OCI-LY3 (cell line): ENCODE results near the gene POLN.

Experiments
- H2AFZ ChIP-seq: fragments of 200-600, 300-600 bp; shearing (Covaris generic); 2 replicates; pipeline ENCODE4 v1.6.0; 2014; ENCODE audit warnings: antibody characterized with exemption, low read depth, low read length
- H3K27ac ChIP-seq: fragments of 200-600, 300-600 bp; sonication (generic); 2 replicates; pipeline ENCODE4 v1.5.1; 2014; ENCODE audit warnings: mild to moderate bottlenecking, low read length, moderate library complexity, mixed read lengths
- H3K27me3 ChIP-seq: fragments of 200-600, 300-600 bp; sonication (generic); 2 replicates; pipeline ENCODE4 v1.6.1; 2014; ENCODE audit warnings: low read depth, low read length, mixed read lengths
- H3K36me3 ChIP-seq: fragments of 200-600, 300-600 bp; sonication (generic); replicated peaks from 2 replicates; pipeline ENCODE3; 2014; ENCODE audit warnings: low read depth, low read length, mixed read lengths
- H3K4me1 ChIP-seq: fragments of 300-600, 200-600 bp; sonication (generic); 2 replicates; pipeline ENCODE4 v1.6.1; 2014; ENCODE audit warnings: low read length, mixed read lengths
- H3K4me2 ChIP-seq: fragments of 200-600, 300-600 bp; sonication (generic); 2 replicates; pipeline ENCODE4 v1.6.1; 2014; ENCODE audit warnings: low read length, mixed read lengths
- H3K4me3 ChIP-seq: fragments of 300-600, 200-600 bp; sonication (generic); 2 replicates; pipeline ENCODE4 v1.5.1; 2014; ENCODE audit warnings: antibody characterized with exemption, mild to moderate bottlenecking, low read length, moderate library complexity
- H3K79me2 ChIP-seq: fragments of 300-600, 200-600 bp; shearing (Covaris generic); 2 replicates; pipeline ENCODE4 v1.6.1; 2014; ENCODE audit warnings: mild to moderate bottlenecking, low read length, mixed read lengths
- H3K9ac ChIP-seq: fragments of 300-600, 200-600 bp; shearing (Covaris generic); 2 replicates; pipeline ENCODE4 v1.6.0; 2014; ENCODE audit warnings: mild to moderate bottlenecking, low read length, moderate library complexity
- H3K9me3 ChIP-seq: fragments of 200-600, 300-600 bp; shearing (Covaris generic); 2 replicates; pipeline ENCODE4 v1.6.1; 2014; ENCODE audit warnings: low read length, mixed read lengths; ENCODE audit not compliant: insufficient read depth
- H4K20me1 ChIP-seq: fragments of 200-600, 300-600 bp; sonication (generic); 2 replicates; pipeline ENCODE4 v1.6.1; 2016; ENCODE audit warnings: low read length, mixed read lengths; ENCODE audit not compliant: insufficient read depth
- CTCF ChIP-seq: fragments of 200-600, 300-600 bp; sonication (generic); IDR thresholded peaks from 2 replicates; pipeline ENCODE4 v1.5.1; 2014; ENCODE audit warnings: antibody characterized with exemption, low read length, low read depth
- EZH2phosphoT487 ChIP-seq: fragments of 200-600 bp; shearing (Covaris generic); IDR thresholded peaks from 2 replicates; pipeline ENCODE4 v1.6.1; 2018; ENCODE audit warnings: antibody characterized with exemption, mixed run types, low read depth

The POLN gene

DNA sequence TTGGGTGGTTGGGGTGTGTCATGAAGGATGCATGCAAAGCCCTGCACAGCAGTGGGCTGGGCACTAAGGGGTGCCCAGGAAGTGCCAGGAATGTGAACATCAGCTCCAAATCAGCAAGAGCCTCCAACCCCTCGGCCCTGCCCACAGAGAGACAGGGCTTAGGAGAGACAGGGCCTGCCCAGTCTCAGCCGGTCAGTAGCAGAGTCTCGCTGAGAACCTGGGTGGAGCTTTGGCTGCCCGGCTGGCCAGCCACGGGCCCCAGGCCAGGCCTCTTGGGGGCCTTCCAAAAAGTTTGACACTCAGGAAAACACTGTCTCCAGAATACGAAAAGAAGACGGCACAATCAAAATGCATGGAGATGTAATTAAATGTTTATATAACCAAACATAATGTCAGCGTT lies 24.3 kb upstream of the POLN start:
- Histone ChIP-seq H3K27me3 (no peaks in the 10 kb centered on the region), H3K4me1 (no peaks in the 10 kb centered on the region), H3K4me2 (no peak overlapping the region), H3K4me3 (no peak overlapping the region), H3K9ac (no peak overlapping the region), H3K9me3 (no peaks in the 10 kb centered on the region), H2AFZ (no peak overlapping the region), H3K27ac (no peak overlapping the region), H4K20me1 (no peaks in the 10 kb centered on the region), H3K79me2 (no peaks in the 10 kb centered on the region), H3K36me3 (no peaks in the 10 kb centered on the region)
- no peak for TF ChIP-seq EZH2phosphoT487
- TF ChIP-seq CTCF, result no peak

GRCh38 chr4:2265113-2266110 lies 23.5 kb upstream of the POLN start:
- H3K9ac ChIP-seq, result no peak overlapping the region
- H3K9me3 ChIP-seq, result no peaks in the 10 kb centered on the region
- H3K4me1 ChIP-seq, result peaks cover 4% of the 10 kb centered on the region; the same call in 1 of the 2 replicates
- no peak overlapping the region for H3K4me3 ChIP-seq
- H3K27ac ChIP-seq, result no peak overlapping the region
- H3K79me2 ChIP-seq, result no peaks in the 10 kb centered on the region
- no peak overlapping the region for H3K4me2 ChIP-seq
- no peaks in the 10 kb centered on the region for H3K27me3 ChIP-seq
- H4K20me1 ChIP-seq, result no peaks in the 10 kb centered on the region
- TF ChIP-seq CTCF (no peak), EZH2phosphoT487 (no peak)
- no peaks in the 10 kb centered on the region for H3K36me3 ChIP-seq
- H2AFZ ChIP-seq, result no peak overlapping the region

- H2AFZ ChIP-seq, result no peak overlapping the region
- no peak overlapping the region for H3K4me2 ChIP-seq
- H3K9ac ChIP-seq, result no peak overlapping the region
- no peaks in the 10 kb centered on the region for H3K27me3 ChIP-seq
- no peaks in the 10 kb centered on the region for H3K79me2 ChIP-seq
- H3K9me3 ChIP-seq, result no peaks in the 10 kb centered on the region
- H3K4me3 ChIP-seq, result no peak overlapping the region
- no peaks in the 10 kb centered on the region for H3K36me3 ChIP-seq
- H4K20me1 ChIP-seq, result no peaks in the 10 kb centered on the region
- TF ChIP-seq EZH2phosphoT487, result no peak
- TF ChIP-seq CTCF, result no peak
- no peak overlapping the region for H3K27ac ChIP-seq
- H3K4me1 ChIP-seq, result peaks cover 4% of the 10 kb centered on the region; the same call in 1 of the 2 replicates
Measured at GRCh38 chr4:2264481-2265041, 22.6 kb upstream of the POLN start.

GRCh38 chr4:2263926-2264321 lies 22.0 kb upstream of the POLN start:
- Histone ChIP-seq H3K79me2 (no peaks in the 10 kb centered on the region), H3K4me3 (no peak overlapping the region), H3K9me3 (no peaks in the 10 kb centered on the region), H3K9ac (no peak overlapping the region), H3K36me3 (no peaks in the 10 kb centered on the region), H4K20me1 (no peaks in the 10 kb centered on the region), H3K27me3 (no peaks in the 10 kb centered on the region), H3K4me2 (no peak overlapping the region), H3K27ac (no peak overlapping the region), H2AFZ (no peak overlapping the region), H3K4me1 (peaks cover 4% of the 10 kb centered on the region; the same call in 1 of the 2 replicates)
- TF ChIP-seq EZH2phosphoT487, result no peak
- no peak for TF ChIP-seq CTCF
